ENCODE data around the gene CYP2R1. TPM values are rescaled to one million over a fixed set of nuclear protein-coding genes. Genes with fewer than 3 reads are reported as not detected.

CYP2R1 gene
- total RNA-seq, 2 donors from 2014 or later = 7.6 to 9.3 TPM

DNA sequence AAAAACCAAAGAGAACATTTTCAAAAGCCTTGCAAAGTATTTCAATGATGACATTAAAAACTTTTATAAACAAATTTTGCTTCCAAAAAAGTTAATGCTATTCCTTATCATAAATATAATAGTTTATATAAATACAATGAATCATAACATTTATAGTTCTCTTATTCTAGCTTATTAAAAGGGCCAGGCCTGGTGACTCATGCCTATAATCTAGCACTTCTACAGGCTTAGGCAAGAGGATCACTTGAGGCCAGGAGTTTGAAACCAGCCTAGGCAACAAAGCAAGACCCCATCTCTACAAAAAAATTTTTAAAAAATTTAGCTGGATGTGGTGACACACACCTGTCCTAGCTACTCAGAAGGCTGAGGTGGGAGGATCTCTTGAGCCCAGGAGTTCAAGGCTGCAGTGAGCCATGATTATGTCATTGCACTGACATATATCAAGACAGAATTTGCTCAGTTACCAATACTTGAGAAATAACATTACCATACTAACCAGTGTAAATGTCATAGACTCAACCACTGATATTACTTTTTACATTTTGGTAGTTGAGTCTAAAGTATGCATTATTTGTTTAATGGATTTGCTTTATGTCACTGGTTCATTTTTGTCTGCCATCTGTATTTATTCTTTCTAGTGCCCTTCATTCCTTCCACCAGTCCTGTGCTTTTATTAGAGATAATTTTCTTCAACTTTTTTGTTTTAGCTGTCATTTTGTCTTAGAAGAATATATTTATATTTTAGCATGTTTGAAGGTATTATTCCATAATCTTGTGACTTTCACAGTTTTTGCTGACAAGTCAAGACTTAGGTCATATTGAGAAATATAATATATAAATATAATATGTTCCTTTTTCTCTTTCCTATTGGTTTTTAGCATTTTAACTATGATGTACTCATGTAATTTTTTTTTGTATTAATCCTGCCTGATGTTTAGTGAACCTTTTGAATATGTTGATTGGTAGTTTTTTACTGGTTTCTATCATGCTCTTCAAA, 56.2 kb downstream of the CYP2R1 start:
- no peak overlapping the region for H3K4me3 ChIP-seq
- no peaks in the 10 kb centered on the region for H3K9me3 ChIP-seq
- TF ChIP-seq, protein P1, sequence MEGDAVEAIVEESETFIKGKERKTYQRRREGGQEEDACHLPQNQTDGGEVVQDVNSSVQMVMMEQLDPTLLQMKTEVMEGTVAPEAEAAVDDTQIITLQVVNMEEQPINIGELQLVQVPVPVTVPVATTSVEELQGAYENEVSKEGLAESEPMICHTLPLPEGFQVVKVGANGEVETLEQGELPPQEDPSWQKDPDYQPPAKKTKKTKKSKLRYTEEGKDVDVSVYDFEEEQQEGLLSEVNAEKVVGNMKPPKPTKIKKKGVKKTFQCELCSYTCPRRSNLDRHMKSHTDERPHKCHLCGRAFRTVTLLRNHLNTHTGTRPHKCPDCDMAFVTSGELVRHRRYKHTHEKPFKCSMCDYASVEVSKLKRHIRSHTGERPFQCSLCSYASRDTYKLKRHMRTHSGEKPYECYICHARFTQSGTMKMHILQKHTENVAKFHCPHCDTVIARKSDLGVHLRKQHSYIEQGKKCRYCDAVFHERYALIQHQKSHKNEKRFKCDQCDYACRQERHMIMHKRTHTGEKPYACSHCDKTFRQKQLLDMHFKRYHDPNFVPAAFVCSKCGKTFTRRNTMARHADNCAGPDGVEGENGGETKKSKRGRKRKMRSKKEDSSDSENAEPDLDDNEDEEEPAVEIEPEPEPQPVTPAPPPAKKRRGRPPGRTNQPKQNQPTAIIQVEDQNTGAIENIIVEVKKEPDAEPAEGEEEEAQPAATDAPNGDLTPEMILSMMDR (IDR thresholded peaks at IDR 0.05) = no peak
- H3K36me3 ChIP-seq = no peaks in the 10 kb centered on the region
- H3K27ac ChIP-seq = no peak overlapping the region
- no peaks in the 10 kb centered on the region for H3K4me1 ChIP-seq
- DNase-seq (ENCODE audit: low spot score) = no peak
- H3K27me3 ChIP-seq = no peaks in the 10 kb centered on the region

Other genes starting within 250 kb of the CYP2R1 start
- 10 to 100 TPM; 13.9 to 15.3 TPM for gene PDE3B, start 248.4 kb downstream of the CYP2R1 start, total RNA-seq
- gene CALCA, start 80.1 kb upstream of the CYP2R1 start, total RNA-seq = not detected
- gene CALCB, start 181.4 kb upstream of the CYP2R1 start, total RNA-seq = not detected
- gene INSC, start 222.7 kb upstream of the CYP2R1 start, total RNA-seq = 1 to 10 TPM in 1 of 2 donors, not detected in 1; 1.0 TPM